ENCODE results near the gene C17orf78.

GRCh38 chr17:37391146-37391545, 15.4 kb downstream of the C17orf78 start:
- TF ChIP-seq CTCF (IDR thresholded peaks at IDR 0.05) (no peak), EZH2 (IDR thresholded peaks at IDR 0.05; ENCODE audit: borderline replicate concordance, insufficient read depth, low read depth, low read length, poor library complexity, severe bottlenecking) (no peak)

Measured in B cell (primary cell).